A549 treated with DMSO at 1 μM for 4 hours (cell line): ENCODE measurements around the gene OR2J2. TPM values are rescaled to one million over a fixed set of nuclear protein-coding genes. Genes with fewer than 3 reads are reported as not detected.

Experiments
- total RNA-seq: library from RNA; stranded (reverse); fragments of 200-300 nt; extraction: Qiagen RNA extraction; gene quantifications from 5 replicates; pipeline ENCODE4 v1.2.3, GENCODE V29; 2022; ENCODE audit warnings: low read depth

The OR2J2 gene
- not detected in 5 replicates for total RNA-seq

GRCh38 chr6:29170607-29171006, at the start of gene OR2J2:
OR2J2 (plus strand) TSS chr6:29170907; CDS start chr6:29173636, 2,729 bp downstream.

Other genes starting within 250 kb of the OR2J2 start
- gene TRIM27, start 246.9 kb upstream of the OR2J2 start, total RNA-seq = 40.7 to 48.8 TPM (median 45.8 TPM) in 5 replicates
- gene ZNF311, start 165.6 kb upstream of the OR2J2 start, total RNA-seq = 0.15 to 0.37 TPM (median 0.19 TPM) in 5 replicates
- not detected in 5 replicates for gene OR2W1, start 125.7 kb upstream of the OR2J2 start, total RNA-seq
- gene OR2B3, start 83.6 kb upstream of the OR2J2 start, total RNA-seq = not detected in 5 replicates
- not detected in 5 replicates for gene OR2J1, start 71.4 kb upstream of the OR2J2 start, total RNA-seq
- gene OR2J3, start 62.8 kb upstream of the OR2J2 start, total RNA-seq = not detected in 5 replicates
- gene OR14J1, start 130.8 kb downstream of the OR2J2 start, total RNA-seq = not detected in 5 replicates
- gene OR5V1, start 198.0 kb downstream of the OR2J2 start, total RNA-seq = not detected in 5 replicates
- gene OR12D3, start 204.4 kb downstream of the OR2J2 start, total RNA-seq = not detected in 5 replicates
- not detected in 5 replicates for gene OR12D2, start 224.7 kb downstream of the OR2J2 start, total RNA-seq
- gene OR12D1, start 244.0 kb downstream of the OR2J2 start, total RNA-seq = not detected in 5 replicates